ENCODE data around the gene CTNNA3.

Gene CTNNA3

GRCh38 chr10:66321723-66322665 lies 1374.0 kb downstream of the CTNNA3 start:
- Histone ChIP-seq H3K9ac (ENCODE audit: low read depth, low read length) (no peak overlapping the region), H3K36me3 (ENCODE audit: insufficient read depth, low read length) (no peaks in the 10 kb centered on the region), H3K9me3 (replicated peaks; ENCODE audit: low read length) (no peaks in the 10 kb centered on the region), H3K4me2 (ENCODE audit: low read length) (no peak overlapping the region), H3K4me1 (ENCODE audit: control insufficient read depth, insufficient read depth, low read length) (peaks cover 12% of the 10 kb centered on the region), H3K4me3 (ENCODE audit: low read length) (no peak overlapping the region), H3K27me3 (ENCODE audit: control insufficient read depth, insufficient read depth, low read length) (no peaks in the 10 kb centered on the region)

DNA sequence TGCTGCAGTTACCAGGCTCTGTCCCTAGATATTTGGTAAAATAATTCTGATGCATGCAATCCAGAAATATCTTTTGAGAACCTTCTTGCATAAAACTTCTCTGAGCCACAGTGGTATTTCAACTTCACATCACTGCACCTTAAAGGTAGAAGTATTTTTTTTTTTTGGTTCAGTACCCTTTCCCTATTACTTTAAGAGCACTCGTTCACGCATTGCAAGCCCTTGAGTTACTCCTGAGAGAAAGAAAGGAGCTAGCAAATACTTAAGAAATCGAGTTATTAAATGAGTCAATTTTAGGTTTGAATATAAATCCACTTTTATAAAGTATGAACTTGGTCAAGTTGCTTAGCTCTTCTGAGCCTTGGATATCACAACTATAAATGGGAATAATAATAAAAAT lies 1377.2 kb downstream of the CTNNA3 start:
- H3K4me3 ChIP-seq (ENCODE audit: low read length) = no peak overlapping the region
- H3K9ac ChIP-seq (ENCODE audit: low read depth, low read length) = no peak overlapping the region
- H3K27me3 ChIP-seq (ENCODE audit: control insufficient read depth, insufficient read depth, low read length) = no peaks in the 10 kb centered on the region
- H3K36me3 ChIP-seq (ENCODE audit: insufficient read depth, low read length) = no peaks in the 10 kb centered on the region
- H3K4me1 ChIP-seq (ENCODE audit: control insufficient read depth, insufficient read depth, low read length) = peaks cover 12% of the 10 kb centered on the region
- no peak overlapping the region for H3K4me2 ChIP-seq (ENCODE audit: low read length)
- no peaks in the 10 kb centered on the region for H3K9me3 ChIP-seq (replicated peaks; ENCODE audit: low read length)

DNA sequence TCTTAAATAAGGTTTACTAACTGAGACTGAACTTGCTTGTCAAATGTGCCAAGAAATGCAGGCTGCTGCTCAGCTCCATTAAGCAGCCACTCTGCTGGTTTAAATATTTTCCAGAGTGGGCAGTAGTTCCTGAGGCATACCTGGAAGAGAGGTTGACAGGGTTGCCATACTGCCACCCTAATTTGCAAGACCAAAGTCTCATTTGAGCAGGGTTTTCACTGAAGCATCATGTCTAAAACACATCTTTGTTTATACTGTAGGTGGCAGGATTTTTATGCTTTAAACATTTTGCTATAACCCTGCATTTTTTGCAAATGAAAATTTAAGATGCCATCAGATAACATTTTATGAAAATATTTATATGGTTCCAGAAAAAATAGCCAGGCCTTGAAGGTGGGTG lies 1388.2 kb downstream of the CTNNA3 start:
- Histone ChIP-seq H3K9me3 (replicated peaks; ENCODE audit: low read length) (no peaks in the 10 kb centered on the region), H3K4me2 (ENCODE audit: low read length) (no peak overlapping the region), H3K9ac (ENCODE audit: low read depth, low read length) (no peak overlapping the region), H3K36me3 (ENCODE audit: insufficient read depth, low read length) (no peaks in the 10 kb centered on the region), H3K4me3 (ENCODE audit: low read length) (no peak overlapping the region), H3K4me1 (ENCODE audit: control insufficient read depth, insufficient read depth, low read length) (no peaks in the 10 kb centered on the region), H3K27me3 (ENCODE audit: control insufficient read depth, insufficient read depth, low read length) (no peaks in the 10 kb centered on the region)

DNA sequence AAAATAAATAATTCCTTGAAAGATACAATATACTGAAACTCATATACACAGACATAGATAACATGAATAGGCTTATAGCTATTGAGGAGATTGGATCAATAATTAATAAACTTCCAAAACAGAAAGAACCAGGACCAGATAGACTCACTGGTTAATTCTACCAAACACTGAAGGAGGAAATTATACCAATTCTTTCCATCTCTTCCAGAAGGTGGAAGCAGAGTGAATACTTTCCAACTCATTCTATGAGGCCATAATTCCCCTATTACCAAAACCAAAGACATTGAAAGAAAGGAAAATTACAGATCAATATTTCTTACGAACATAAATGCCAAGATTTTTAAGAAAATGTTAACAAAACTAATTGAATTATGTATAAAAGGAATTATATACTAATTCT lies 1394.9 kb downstream of the CTNNA3 start:
- Histone ChIP-seq H3K9ac (ENCODE audit: low read depth, low read length) (no peak overlapping the region), H3K4me2 (ENCODE audit: low read length) (no peak overlapping the region), H3K4me3 (ENCODE audit: low read length) (no peak overlapping the region), H3K9me3 (replicated peaks; ENCODE audit: low read length) (no peaks in the 10 kb centered on the region), H3K36me3 (ENCODE audit: insufficient read depth, low read length) (no peaks in the 10 kb centered on the region), H3K4me1 (ENCODE audit: control insufficient read depth, insufficient read depth, low read length) (no peaks in the 10 kb centered on the region), H3K27me3 (ENCODE audit: control insufficient read depth, insufficient read depth, low read length) (no peaks in the 10 kb centered on the region)

- H3K9me3 ChIP-seq (replicated peaks; ENCODE audit: low read length) = no peaks in the 10 kb centered on the region
- no peaks in the 10 kb centered on the region for H3K4me1 ChIP-seq (ENCODE audit: control insufficient read depth, insufficient read depth, low read length)
- H3K27me3 ChIP-seq (ENCODE audit: control insufficient read depth, insufficient read depth, low read length) = no peaks in the 10 kb centered on the region
- H3K4me3 ChIP-seq (ENCODE audit: low read length) = no peak overlapping the region
- H3K4me2 ChIP-seq (ENCODE audit: low read length) = no peak overlapping the region
- no peak overlapping the region for H3K9ac ChIP-seq (ENCODE audit: low read depth, low read length)
- no peaks in the 10 kb centered on the region for H3K36me3 ChIP-seq (ENCODE audit: insufficient read depth, low read length)
Observed at GRCh38 chr10:66295602-66296001, 1400.4 kb downstream of the CTNNA3 start.

DNA sequence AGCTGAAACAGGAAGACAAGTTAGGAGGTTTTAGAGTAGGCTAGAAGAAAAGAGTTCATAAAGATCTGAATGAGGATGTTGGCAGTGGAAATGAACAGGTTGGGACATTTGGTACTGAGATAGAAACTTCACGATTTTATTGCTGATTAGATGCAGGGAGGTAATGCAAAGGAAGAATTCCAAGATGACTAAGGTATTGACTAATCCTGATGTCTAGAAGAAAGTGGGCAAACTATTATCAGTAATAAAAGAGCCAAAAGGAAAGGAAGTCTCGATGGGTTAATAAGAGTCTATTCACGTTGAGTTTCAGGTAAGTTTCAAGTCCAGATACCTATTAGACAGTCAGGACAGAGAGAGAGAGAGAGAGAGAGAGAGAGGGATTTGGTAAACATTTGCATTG lies 1401.5 kb downstream of the CTNNA3 start:
- Histone ChIP-seq H3K9me3 (replicated peaks; ENCODE audit: low read length) (no peaks in the 10 kb centered on the region), H3K27me3 (ENCODE audit: control insufficient read depth, insufficient read depth, low read length) (no peaks in the 10 kb centered on the region), H3K4me3 (ENCODE audit: low read length) (no peak overlapping the region), H3K4me2 (ENCODE audit: low read length) (no peak overlapping the region), H3K4me1 (ENCODE audit: control insufficient read depth, insufficient read depth, low read length) (no peaks in the 10 kb centered on the region), H3K9ac (ENCODE audit: low read depth, low read length) (no peak overlapping the region), H3K36me3 (ENCODE audit: insufficient read depth, low read length) (no peaks in the 10 kb centered on the region)

DNA sequence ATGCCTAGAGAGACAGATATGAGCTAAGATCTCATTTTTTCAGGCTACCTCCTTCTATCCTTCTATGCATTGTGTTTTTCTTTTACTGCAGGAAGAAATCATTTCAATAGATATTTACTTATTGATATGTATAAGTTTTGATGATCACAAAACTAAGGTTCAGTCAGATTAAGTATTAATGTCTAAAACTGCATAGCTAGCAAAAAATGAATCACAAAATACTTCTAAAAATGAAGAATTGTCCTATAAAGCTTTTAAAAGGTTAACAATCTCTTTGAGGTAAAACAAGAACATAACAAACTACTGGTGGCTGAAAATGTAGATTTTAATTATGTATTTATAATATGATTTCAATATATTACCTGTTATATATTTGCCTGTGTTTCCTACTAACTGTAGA lies 1403.1 kb downstream of the CTNNA3 start:
- H3K4me2 ChIP-seq (ENCODE audit: low read length) = no peak overlapping the region
- H3K36me3 ChIP-seq (ENCODE audit: insufficient read depth, low read length) = no peaks in the 10 kb centered on the region
- H3K4me1 ChIP-seq (ENCODE audit: control insufficient read depth, insufficient read depth, low read length) = no peaks in the 10 kb centered on the region
- H3K27me3 ChIP-seq (ENCODE audit: control insufficient read depth, insufficient read depth, low read length) = no peaks in the 10 kb centered on the region
- no peak overlapping the region for H3K9ac ChIP-seq (ENCODE audit: low read depth, low read length)
- H3K9me3 ChIP-seq (replicated peaks; ENCODE audit: low read length) = no peaks in the 10 kb centered on the region
- no peak overlapping the region for H3K4me3 ChIP-seq (ENCODE audit: low read length)

DNA sequence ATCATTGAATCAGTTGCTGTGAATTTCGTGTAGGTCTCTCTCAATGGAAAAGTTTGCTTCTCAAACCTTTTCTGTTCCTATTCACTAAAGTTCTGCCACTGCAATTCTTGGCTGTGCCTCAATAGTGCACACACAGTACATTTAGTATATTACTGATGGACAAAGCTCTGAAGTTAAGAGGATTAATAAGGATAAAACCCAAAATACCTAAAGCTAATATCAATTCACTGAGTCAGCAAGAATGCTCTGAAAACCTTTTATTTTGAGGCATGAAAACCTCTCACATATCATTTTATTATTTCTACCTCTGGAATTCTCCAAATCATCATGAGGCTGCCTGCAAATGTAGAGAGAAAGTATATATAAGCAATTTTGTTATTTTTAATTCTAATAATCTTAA lies 1403.5 kb downstream of the CTNNA3 start:
- Histone ChIP-seq H3K27me3 (ENCODE audit: control insufficient read depth, insufficient read depth, low read length) (no peaks in the 10 kb centered on the region), H3K9ac (ENCODE audit: low read depth, low read length) (no peak overlapping the region), H3K36me3 (ENCODE audit: insufficient read depth, low read length) (no peaks in the 10 kb centered on the region), H3K4me2 (ENCODE audit: low read length) (no peak overlapping the region), H3K9me3 (replicated peaks; ENCODE audit: low read length) (no peaks in the 10 kb centered on the region), H3K4me1 (ENCODE audit: control insufficient read depth, insufficient read depth, low read length) (no peaks in the 10 kb centered on the region), H3K4me3 (ENCODE audit: low read length) (no peak overlapping the region)

- no peaks in the 10 kb centered on the region for H3K9me3 ChIP-seq (replicated peaks; ENCODE audit: low read length)
- H3K9ac ChIP-seq (ENCODE audit: low read depth, low read length) = no peak overlapping the region
- H3K4me3 ChIP-seq (ENCODE audit: low read length) = no peak overlapping the region
- H3K4me2 ChIP-seq (ENCODE audit: low read length) = no peak overlapping the region
- no peaks in the 10 kb centered on the region for H3K4me1 ChIP-seq (ENCODE audit: control insufficient read depth, insufficient read depth, low read length)
- no peaks in the 10 kb centered on the region for H3K36me3 ChIP-seq (ENCODE audit: insufficient read depth, low read length)
- no peaks in the 10 kb centered on the region for H3K27me3 ChIP-seq (ENCODE audit: control insufficient read depth, insufficient read depth, low read length)
Observed at GRCh38 chr10:66291133-66291532, 1404.9 kb downstream of the CTNNA3 start.

GRCh38 chr10:66284621-66285020 lies 1411.4 kb downstream of the CTNNA3 start:
- Histone ChIP-seq H3K9me3 (replicated peaks; ENCODE audit: low read length) (no peaks in the 10 kb centered on the region), H3K4me2 (ENCODE audit: low read length) (no peak overlapping the region), H3K27me3 (ENCODE audit: control insufficient read depth, insufficient read depth, low read length) (no peaks in the 10 kb centered on the region), H3K4me3 (ENCODE audit: low read length) (no peak overlapping the region), H3K36me3 (ENCODE audit: insufficient read depth, low read length) (no peaks in the 10 kb centered on the region), H3K9ac (ENCODE audit: low read depth, low read length) (no peak overlapping the region), H3K4me1 (ENCODE audit: control insufficient read depth, insufficient read depth, low read length) (no peaks in the 10 kb centered on the region)

DNA sequence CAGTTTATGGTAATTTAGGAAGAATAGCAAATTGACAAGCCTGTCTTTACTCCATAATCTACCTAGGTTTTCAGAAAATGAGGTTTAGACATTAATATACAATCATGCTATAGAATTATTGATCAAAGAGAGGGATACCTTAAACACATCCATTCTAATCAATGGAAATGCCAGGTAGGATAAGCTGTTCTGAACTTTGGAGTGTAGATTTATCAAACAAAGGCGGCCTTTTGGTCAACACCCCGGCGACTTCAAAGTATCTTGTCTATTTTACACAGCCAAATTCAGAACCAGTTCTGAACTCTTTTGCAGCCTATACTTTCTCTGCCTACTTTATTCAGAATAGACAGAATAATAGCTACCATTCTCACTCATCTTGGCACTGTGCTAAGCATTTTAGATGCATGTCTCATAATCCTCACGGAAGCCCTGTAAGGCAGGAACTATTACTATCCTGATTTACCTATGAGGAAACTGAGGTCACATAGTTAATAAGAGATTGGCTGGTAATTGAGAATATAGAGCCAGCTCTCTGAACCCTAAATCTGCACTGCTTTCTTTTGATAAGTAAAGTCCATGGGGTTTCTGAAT lies 1412.0 kb downstream of the CTNNA3 start:
- no peaks in the 10 kb centered on the region for H3K4me1 ChIP-seq (ENCODE audit: control insufficient read depth, insufficient read depth, low read length)
- no peaks in the 10 kb centered on the region for H3K36me3 ChIP-seq (ENCODE audit: insufficient read depth, low read length)
- no peak overlapping the region for H3K4me3 ChIP-seq (ENCODE audit: low read length)
- no peak overlapping the region for H3K9ac ChIP-seq (ENCODE audit: low read depth, low read length)
- H3K27me3 ChIP-seq (ENCODE audit: control insufficient read depth, insufficient read depth, low read length) = no peaks in the 10 kb centered on the region
- H3K4me2 ChIP-seq (ENCODE audit: low read length) = no peak overlapping the region
- no peaks in the 10 kb centered on the region for H3K9me3 ChIP-seq (replicated peaks; ENCODE audit: low read length)

DNA sequence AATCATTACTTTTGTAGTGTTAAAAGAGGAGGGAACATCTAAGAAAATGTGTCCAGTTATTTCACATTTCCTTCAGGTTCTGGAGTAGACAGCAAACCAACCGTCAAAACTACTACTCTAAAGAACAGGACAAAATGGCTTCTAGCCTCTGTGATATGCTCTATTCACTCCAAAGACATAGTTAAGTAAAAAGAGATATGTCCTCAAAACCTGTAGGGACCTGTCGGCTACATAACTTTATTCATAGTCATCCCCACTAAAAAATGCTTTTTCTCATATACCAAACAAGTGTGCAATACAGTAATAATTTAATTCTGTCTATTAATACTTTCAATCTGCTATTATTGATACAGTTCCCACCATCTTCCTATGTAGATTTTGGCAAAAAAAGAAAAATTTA lies 1412.9 kb downstream of the CTNNA3 start:
- Histone ChIP-seq H3K4me3 (ENCODE audit: low read length) (no peak overlapping the region), H3K4me2 (ENCODE audit: low read length) (no peak overlapping the region), H3K4me1 (ENCODE audit: control insufficient read depth, insufficient read depth, low read length) (no peaks in the 10 kb centered on the region), H3K36me3 (ENCODE audit: insufficient read depth, low read length) (no peaks in the 10 kb centered on the region), H3K27me3 (ENCODE audit: control insufficient read depth, insufficient read depth, low read length) (no peaks in the 10 kb centered on the region), H3K9ac (ENCODE audit: low read depth, low read length) (no peak overlapping the region), H3K9me3 (replicated peaks; ENCODE audit: low read length) (no peaks in the 10 kb centered on the region)

Measured in skeletal muscle satellite cell (primary cell).